Small intestine (tissue), 7 donors: ENCODE measurements around the gene DIDO1. TPM values are rescaled to one million over a fixed set of nuclear protein-coding genes. Genes with fewer than 3 reads are reported as not detected.

Experiments used
- DNase-seq, 2 donors: peaks; one replicate each; pipeline versions ENCODE4 v3.0.0 to v3.0.0-alpha.2; 2013
- FAIRE-seq: peaks from 2 replicates; lab custom pipeline; 2012; peaks lifted over from hg19 to GRCh38; lab: Jason Lieb, UNC
- H3K27ac ChIP-seq, 3 donors: one replicate each; pipeline ENCODE4 v1.5.1; 2013; ENCODE audit warnings: low read length in 2 of 3, mild to moderate bottlenecking in 2 of 3, control low read depth in 1 of 3, inconsistent platforms in 1 of 3, low read depth in 1 of 3, moderate library complexity in 1 of 3
- H3K27me3 ChIP-seq, 3 donors: one replicate each; pipeline ENCODE4 v1.6.1; 2013; ENCODE audit warnings: low read length in 3 of 3, inconsistent platforms in 1 of 3; ENCODE audit not compliant: control insufficient read depth in 3 of 3, insufficient read depth in 3 of 3
- H3K36me3 ChIP-seq, 3 donors: one replicate each; pipeline ENCODE4 v1.6.1; 2013; ENCODE audit warnings: low read length in 3 of 3, inconsistent platforms in 1 of 3, low read depth in 1 of 3, mild to moderate bottlenecking in 1 of 3, moderate library complexity in 1 of 3; ENCODE audit not compliant: control insufficient read depth in 3 of 3, insufficient read depth in 2 of 3
- H3K4me1 ChIP-seq, 3 donors: one replicate each; pipeline ENCODE4 v1.6.1; 2013; ENCODE audit warnings: low read length in 2 of 3, inconsistent platforms in 1 of 3, low read depth in 1 of 3, mild to moderate bottlenecking in 1 of 3, moderate library complexity in 1 of 3; ENCODE audit not compliant: control insufficient read depth in 3 of 3, insufficient read depth in 2 of 3
- H3K4me3 ChIP-seq, 3 donors: one replicate each; pipeline ENCODE4 v1.5.1; 2013; ENCODE audit warnings: low read length in 3 of 3, control low read depth in 1 of 3, inconsistent platforms in 1 of 3, low read depth in 1 of 3, mild to moderate bottlenecking in 1 of 3, moderate library complexity in 1 of 3
- H3K9me3 ChIP-seq, 2 donors: one replicate each; pipeline ENCODE4 v1.6.1; 2013; ENCODE audit warnings: low read depth in 1 of 2, low read length in 1 of 2; ENCODE audit not compliant: control insufficient read depth in 2 of 2, insufficient read depth in 1 of 2
- WGBS, 3 donors: extraction: QIAGEN DNeasy Blood & Tissue Kit; methylation state at CpG; one replicate each; pipeline ENCODE4 v1.1.7; 2013; 5-methylcytosine and 5-hydroxymethylcytosine counted together
- polyA plus RNA-seq, 4 donors: library from polyadenylated mRNA; stranded (reverse) in 3 of 4; unstranded in 1 of 4; fragments of 200-250 nt in 3 of 4; fragments of 120-200 nt in 1 of 4; gene quantifications; one replicate each; pipeline versions ENCODE4 v1.2.1 to v1.2.3, GENCODE V29; 2013
- donor health status: healthy with polysubstance abuse.
- donor health status: control.
- donor health status: control.
- donor health status: Bipolar disorder and iron deficiency.
- donor health status: healthy.

DIDO1 gene
- polyA plus RNA-seq, 4 donors: 11.6 to 49.4 (median 15.7) TPM

DNA sequence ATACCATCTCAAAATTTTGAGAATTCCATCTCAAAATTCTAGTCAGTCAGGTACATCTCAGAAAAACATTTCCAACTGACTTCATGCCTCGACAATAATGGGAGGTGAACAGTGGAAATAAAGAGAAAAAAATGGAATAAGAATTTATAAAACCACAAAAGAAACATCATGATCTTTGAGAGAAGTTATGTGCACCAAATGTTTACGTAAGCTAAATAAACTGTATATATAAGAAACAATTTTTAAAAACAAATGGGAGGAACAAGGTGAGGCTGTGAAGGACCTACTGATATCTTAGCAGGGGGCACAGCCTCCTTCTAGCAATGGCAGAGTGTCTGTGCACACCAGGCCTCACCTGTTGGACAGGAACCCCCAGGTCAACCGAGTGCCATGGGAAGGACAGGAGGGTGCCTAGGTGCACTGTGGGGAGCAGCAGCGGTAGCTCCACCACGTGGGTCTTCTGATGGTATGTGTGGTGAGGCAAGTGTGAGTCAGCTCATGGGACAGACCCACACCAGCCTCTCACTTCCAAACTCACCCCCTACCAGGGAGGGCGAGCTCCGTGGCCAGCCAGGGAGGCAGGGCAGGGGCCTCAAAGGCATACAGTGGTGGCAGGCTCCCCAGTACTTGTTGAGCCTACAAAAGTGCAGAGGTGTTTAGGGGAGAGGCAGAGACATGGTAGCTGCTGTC lies 23.2 kb downstream of the DIDO1 start:
- H3K4me3 ChIP-seq: no peak overlapping the region
- peaks cover 29 to 63% (median 35%) of the 10 kb centered on the region in 3 donors for H3K36me3 ChIP-seq
- FAIRE-seq (no peak), DNase-seq (no peak)
- no peaks in the 10 kb centered on the region for H3K27me3 ChIP-seq
- no peak overlapping the region for H3K27ac ChIP-seq
- H3K9me3 ChIP-seq: no peaks in the 10 kb centered on the region
- peaks cover 3 to 25% (median 4%) of the 10 kb centered on the region in 3 donors for H3K4me1 ChIP-seq
- 70 to 80% (median 76%) methylated on average over 7 of the region's 7 CpGs for WGBS, 3 donors

DNA sequence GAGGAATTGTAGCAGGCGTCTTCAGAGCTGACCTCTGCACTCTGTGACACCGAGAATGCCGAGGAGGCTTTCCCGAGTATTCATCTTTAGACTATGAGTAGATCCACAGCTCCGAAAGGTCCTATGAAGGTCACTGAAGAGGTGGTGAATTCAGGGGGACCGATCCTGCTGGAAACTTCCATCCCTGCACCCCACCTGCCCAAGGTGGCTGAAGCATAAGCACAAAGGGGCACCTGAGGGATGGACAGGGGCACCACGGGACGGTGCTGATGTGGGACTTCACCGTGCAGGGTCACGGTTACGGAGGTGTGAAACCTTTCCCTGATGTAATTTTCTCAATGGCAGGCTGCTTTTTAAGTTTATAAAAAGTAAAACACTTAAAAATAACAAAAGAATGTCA lies 24.4 kb downstream of the DIDO1 start:
- no peak for FAIRE-seq
- no peak overlapping the region for H3K27ac ChIP-seq
- no peak for DNase-seq
- H3K9me3 ChIP-seq: no peaks in the 10 kb centered on the region
- peaks cover 3 to 25% (median 4%) of the 10 kb centered on the region in 3 donors for H3K4me1 ChIP-seq
- no peak overlapping the region for H3K4me3 ChIP-seq
- H3K36me3 ChIP-seq: peaks cover 25 to 52% (median 28%) of the 10 kb centered on the region in 3 donors
- WGBS, 3 donors: 87 to 90% (median 89%) methylated on average over 11 of the region's 11 CpGs
- H3K27me3 ChIP-seq: no peaks in the 10 kb centered on the region

DNA sequence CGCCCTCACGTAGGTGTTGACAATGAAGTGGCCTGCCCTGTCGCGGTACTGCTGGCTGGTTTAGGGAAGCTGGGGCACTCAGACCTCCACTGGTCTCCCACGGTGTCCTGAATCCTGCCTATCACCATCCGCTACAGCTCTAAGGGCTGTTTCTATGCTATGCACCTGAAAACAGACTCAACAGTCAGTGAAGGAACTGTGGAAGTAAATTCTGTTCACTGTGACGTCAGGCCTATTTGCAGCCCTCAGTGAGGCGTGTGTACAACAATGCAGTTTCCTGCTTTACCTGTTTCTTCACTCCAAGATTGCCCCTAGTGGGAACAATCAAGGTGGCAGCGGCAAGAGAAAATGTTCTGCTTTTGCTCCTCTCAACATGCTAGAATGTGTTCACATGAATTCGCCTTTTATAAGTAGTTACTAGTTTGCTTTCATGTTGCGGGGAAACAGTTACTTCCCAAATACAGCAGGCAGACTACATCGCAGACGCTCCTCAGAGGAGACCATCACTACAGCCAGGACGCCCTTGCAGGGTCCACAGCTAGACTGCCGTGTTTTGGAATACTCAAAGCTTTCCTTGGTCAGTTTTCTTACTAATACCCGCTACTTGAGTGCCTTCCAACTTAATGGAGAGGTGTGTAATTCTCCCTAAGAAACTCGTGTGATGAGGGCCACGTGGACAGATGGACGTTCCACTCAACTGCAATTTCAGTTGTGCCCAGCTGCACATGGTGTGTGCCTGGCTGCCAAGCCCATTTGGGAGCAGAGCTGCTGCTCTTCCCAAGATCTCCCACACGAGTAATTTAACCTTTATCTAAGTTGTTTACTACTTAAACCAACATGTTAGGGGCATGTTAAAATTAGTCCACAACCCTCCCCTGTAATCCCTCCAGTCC lies 25.4 kb downstream of the DIDO1 start:
- Histone ChIP-seq H3K27ac (peak overlapping the region; percentile 8 to 81 (median 68)), H3K4me3 (no peak overlapping the region), H3K9me3 (no peaks in the 10 kb centered on the region), H3K4me1 (peaks cover 3 to 25% (median 4%) of the 10 kb centered on the region in 3 donors), H3K27me3 (no peaks in the 10 kb centered on the region), H3K36me3 (peaks cover 19 to 49% (median 21%) of the 10 kb centered on the region in 3 donors)
- 42 to 51% (median 49%) methylated on average over 20 of the region's 20 CpGs for WGBS, 3 donors
- DNase-seq (peak; percentile 57 to 71), FAIRE-seq (no peak)

DNA sequence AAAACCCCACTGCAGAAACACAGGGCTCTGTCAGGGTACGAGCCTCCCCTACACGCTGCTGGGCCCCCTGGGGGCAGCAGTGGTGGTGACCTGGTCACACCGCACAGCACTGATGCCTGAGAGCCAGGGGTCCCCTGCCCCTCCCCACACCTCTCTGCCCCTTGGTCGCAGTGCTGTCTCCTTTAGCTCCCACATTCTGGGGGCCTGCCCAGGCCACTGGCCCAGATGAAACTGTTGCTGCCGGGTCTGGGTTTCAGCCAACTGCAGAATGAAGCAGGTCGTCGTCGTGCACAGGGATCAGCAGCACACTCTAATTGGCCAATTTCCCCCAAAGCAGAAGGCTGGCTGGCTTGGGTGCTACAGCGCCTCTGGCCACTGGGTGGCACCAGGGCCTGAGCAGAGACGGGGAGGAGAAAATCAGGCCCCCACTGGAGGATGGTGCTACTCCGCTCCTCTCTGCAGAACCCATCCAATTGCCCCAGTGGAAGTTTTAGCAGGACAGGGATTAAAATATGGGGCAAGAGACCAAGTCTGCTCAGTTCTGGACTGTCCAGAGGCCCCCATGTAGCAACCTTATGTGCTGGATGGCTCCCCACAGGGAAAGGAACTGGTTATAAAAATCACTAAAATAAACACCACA lies 26.1 kb downstream of the DIDO1 start:
- H3K36me3 ChIP-seq: peaks cover 15 to 49% (median 16%) of the 10 kb centered on the region in 3 donors
- H3K27me3 ChIP-seq: no peaks in the 10 kb centered on the region
- FAIRE-seq (no peak), DNase-seq (peak; percentile 67 to 81)
- no peak overlapping the region for H3K4me3 ChIP-seq
- 2 to 6% (median 3%) methylated on average over 11 of the region's 11 CpGs for WGBS, 3 donors
- H3K4me1 ChIP-seq: peaks cover 3 to 25% (median 4%) of the 10 kb centered on the region in 3 donors
- no peaks in the 10 kb centered on the region for H3K9me3 ChIP-seq
- H3K27ac ChIP-seq: peak overlapping the region; percentile 8 to 81 (median 68)

DNA sequence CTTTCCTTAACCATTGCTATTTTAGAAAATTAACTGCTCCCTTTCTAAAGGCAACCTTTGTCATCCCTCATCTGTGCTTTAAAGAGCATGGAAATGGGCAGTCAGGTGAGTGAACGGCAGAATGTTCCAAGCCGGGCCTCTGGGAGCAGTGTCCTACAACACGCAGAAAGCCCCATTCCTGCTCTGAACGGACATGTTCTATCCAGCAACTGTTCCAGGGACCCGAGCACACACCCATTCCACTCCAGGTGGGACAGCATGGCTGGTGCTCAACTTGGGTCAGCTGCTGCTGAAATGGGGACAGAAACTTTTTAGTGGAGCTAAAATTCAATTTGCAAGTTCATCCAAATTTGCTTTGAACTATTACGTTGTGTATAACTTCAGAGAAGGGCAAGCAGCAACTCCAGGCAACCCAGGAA lies 26.7 kb downstream of the DIDO1 start:
- H3K9me3 ChIP-seq: no peaks in the 10 kb centered on the region
- peaks cover 13 to 50% (median 15%) of the 10 kb centered on the region in 3 donors for H3K36me3 ChIP-seq
- H3K4me3 ChIP-seq: no peak overlapping the region
- FAIRE-seq (no peak), DNase-seq (peak; percentile 28 to 53)
- H3K27ac ChIP-seq: no peak overlapping the region
- H3K27me3 ChIP-seq: no peaks in the 10 kb centered on the region
- H3K4me1 ChIP-seq: peaks cover 3 to 25% (median 4%) of the 10 kb centered on the region in 3 donors
- WGBS, 3 donors: 7 to 14% (median 10%) methylated on average over 6 of the region's 6 CpGs

DNA sequence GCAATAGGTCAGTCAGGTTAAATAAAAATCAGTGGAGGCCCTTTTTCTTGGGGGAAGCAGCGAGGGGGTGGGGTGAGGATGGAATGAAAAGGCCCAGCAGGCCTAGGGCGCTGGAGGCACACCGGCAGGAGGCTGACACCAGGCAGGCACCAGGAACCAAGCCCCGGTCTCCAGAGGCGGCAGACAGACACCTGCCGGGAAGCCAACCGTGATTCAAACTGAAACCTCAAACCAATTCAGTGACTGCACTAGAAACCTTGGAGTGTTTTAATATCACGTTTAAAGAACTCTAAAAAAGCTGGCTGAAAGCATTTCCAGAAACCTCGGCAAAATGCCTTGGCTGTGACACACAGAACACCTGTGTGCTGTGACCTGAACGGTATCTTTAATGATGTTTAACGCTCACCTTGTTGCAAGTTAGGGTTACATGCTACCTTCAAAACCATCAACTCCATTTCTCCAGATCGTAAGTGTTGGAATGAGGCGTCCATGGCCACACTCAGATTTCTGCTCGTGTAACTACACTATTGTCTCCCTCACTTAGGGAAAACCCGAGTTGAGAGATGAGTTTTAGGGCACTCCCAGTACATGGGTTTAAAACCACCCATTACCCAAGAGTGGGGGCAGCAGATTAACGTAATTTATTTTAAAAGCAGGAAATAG lies 27.2 kb downstream of the DIDO1 start:
- Histone ChIP-seq H3K4me3 (no peak overlapping the region), H3K9me3 (no peaks in the 10 kb centered on the region), H3K27me3 (no peaks in the 10 kb centered on the region), H3K4me1 (peaks cover 3 to 25% (median 4%) of the 10 kb centered on the region in 3 donors), H3K36me3 (peaks cover 16 to 51% (median 21%) of the 10 kb centered on the region in 3 donors), H3K27ac (peak overlapping the region in 1 of 3 donors; percentile 68)
- no peak for DNase-seq
- WGBS, 3 donors: 6 to 29% (median 11%) methylated on average over 16 of the region's 16 CpGs
- FAIRE-seq: no peak

DNA sequence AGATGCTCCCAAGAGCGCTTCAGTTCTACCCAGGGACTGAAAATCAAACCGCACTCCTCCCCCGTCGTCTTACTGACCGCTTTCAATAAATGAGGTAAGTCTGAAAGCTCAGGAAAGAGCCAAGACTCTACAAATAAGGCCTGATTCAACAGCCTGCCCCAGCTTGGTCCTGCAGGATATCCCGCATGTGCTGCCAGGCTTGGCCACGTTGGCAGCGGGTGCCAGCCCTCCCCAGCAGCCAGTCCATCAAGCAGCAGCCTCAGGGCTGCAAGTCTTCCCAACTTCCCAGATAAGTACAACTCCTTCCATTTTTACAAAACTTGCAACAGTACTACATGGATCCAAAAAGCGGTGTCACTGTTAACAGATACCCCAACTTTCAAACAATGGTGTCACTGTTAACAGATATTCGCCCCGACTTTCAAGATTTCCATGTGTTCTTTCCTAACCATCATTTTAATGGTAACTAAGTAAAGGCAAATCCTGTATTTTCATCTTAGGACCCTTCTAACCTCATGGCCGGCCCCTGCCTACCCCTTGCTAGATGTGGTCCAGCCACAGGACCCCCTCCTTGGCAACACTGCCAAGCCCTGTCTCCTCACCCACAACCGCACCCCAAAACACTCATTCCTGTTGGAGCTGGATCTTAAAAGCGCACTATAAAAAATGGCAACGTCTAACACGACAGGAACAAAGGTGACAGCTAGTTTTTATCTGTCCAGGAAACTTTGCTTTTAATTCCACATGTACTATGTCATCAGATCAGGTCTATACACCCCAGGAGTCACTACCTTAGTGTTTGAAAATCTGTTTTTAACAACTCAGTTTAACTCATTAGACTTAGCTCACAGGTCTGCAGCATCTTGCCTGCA lies 28.0 kb downstream of the DIDO1 start:
- FAIRE-seq: no peak
- no peaks in the 10 kb centered on the region for H3K27me3 ChIP-seq
- no peaks in the 10 kb centered on the region for H3K9me3 ChIP-seq
- H3K4me3 ChIP-seq: no peak overlapping the region
- DNase-seq: peak; percentile 31 to 83
- 64 to 81% (median 80%) methylated on average over 16 of the region's 16 CpGs for WGBS, 3 donors
- peaks cover 17 to 52% (median 18%) of the 10 kb centered on the region in 3 donors for H3K36me3 ChIP-seq
- peaks cover 3 to 25% (median 4%) of the 10 kb centered on the region in 3 donors for H3K4me1 ChIP-seq
- peak overlapping the region in 2 of 3 donors; percentile 33 to 68 for H3K27ac ChIP-seq
